CD14-positive monocyte (primary cell): ENCODE measurements around the gene ITK. TPM values are rescaled to one million over a fixed set of nuclear protein-coding genes. Genes with fewer than 3 reads are reported as not detected.

Source experiments
- DNase-seq, 3 donors: peaks; one replicate each; pipeline ENCODE4 v3.0.0-alpha.2; 2011 to 2022
- H2AFZ ChIP-seq: 2 replicates; pipeline ENCODE4 v1.6.0; 2012; ENCODE audit warnings: mild to moderate bottlenecking, low read depth, low read length, inconsistent platforms; ENCODE audit not compliant: insufficient read depth, poor library complexity, severe bottlenecking
- H3K27ac ChIP-seq, 2 donors: 1 replicate in 1 of 2; 2 replicates in 1 of 2; pipeline ENCODE4 v1.5.1; 2012 to 2013; ENCODE audit warnings: low read length in 2 of 2, control low read depth in 1 of 2, inconsistent platforms in 1 of 2, low read depth in 1 of 2, mild to moderate bottlenecking in 1 of 2
- H3K27me3 ChIP-seq, 2 donors: one replicate each; pipeline versions ENCODE4 v1.6.0 to v1.6.1; 2011 to 2013; ENCODE audit warnings: low read length in 2 of 2; ENCODE audit not compliant: control insufficient read depth in 2 of 2, insufficient read depth in 2 of 2
- H3K36me3 ChIP-seq, 2 donors: replicated peaks in 1 of 2; 1 replicate in 1 of 2; 2 replicates in 1 of 2; pipeline versions ENCODE4 v1.5.1 to v1.6.1; 2012 to 2013; ENCODE audit warnings: low read length in 2 of 2, control low read depth in 1 of 2, inconsistent platforms in 1 of 2, mild to moderate bottlenecking in 1 of 2; ENCODE audit not compliant: insufficient read depth in 2 of 2, control insufficient read depth in 1 of 2
- H3K4me1 ChIP-seq, 2 donors: 1 replicate in 1 of 2; 2 replicates in 1 of 2; pipeline versions ENCODE4 v1.5.1 to v1.6.1; 2012 to 2013; ENCODE audit warnings: low read length in 2 of 2, control low read depth in 1 of 2, inconsistent platforms in 1 of 2, mild to moderate bottlenecking in 1 of 2, moderate library complexity in 1 of 2; ENCODE audit not compliant: insufficient read depth in 2 of 2, control insufficient read depth in 1 of 2
- H3K4me2 ChIP-seq: replicated peaks from 2 replicates; pipeline ENCODE3; 2012; ENCODE audit warnings: low read length, moderate library complexity, mild to moderate bottlenecking; ENCODE audit not compliant: poor library complexity, severe bottlenecking; ENCODE audit errors: extremely low read depth
- H3K4me3 ChIP-seq, 3 experiments: fragments of 200-600 bp in 1 of 3; sonication (generic) in 1 of 3; replicated peaks in 1 of 3; 1 replicate in 2 of 3; 2 replicates in 1 of 3; pipeline ENCODE4 v1.5.1; 2011 to 2013; ENCODE audit warnings: low read length in 3 of 3, mild to moderate bottlenecking in 3 of 3, control low read depth in 2 of 3, low read depth in 2 of 3, inconsistent platforms in 1 of 3, moderate library complexity in 1 of 3
- H3K79me2 ChIP-seq: 2 replicates; pipeline ENCODE4 v1.6.0; 2012; ENCODE audit warnings: mild to moderate bottlenecking, control low read depth, inconsistent platforms, low read length, moderate library complexity; ENCODE audit not compliant: insufficient read depth
- H3K9ac ChIP-seq: 2 replicates; pipeline ENCODE4 v1.6.0; 2017; ENCODE audit warnings: low read length, mild to moderate bottlenecking; ENCODE audit not compliant: insufficient read depth, poor library complexity, severe bottlenecking
- H3K9me3 ChIP-seq, 2 donors: replicated peaks in 1 of 2; 1 replicate in 1 of 2; 2 replicates in 1 of 2; pipeline versions ENCODE4 v1.5.1 to v1.6.1; 2012 to 2013; ENCODE audit warnings: low read length in 2 of 2, control low read depth in 1 of 2; ENCODE audit not compliant: control insufficient read depth in 1 of 2, insufficient read depth in 1 of 2
- H4K20me1 ChIP-seq: 2 replicates; pipeline ENCODE4 v1.6.0; 2012; ENCODE audit warnings: mild to moderate bottlenecking, low read length, control low read depth, moderate library complexity; ENCODE audit not compliant: insufficient read depth
- H3K27ac Mint-ChIP-seq, 7 donors: one replicate each; pipeline ENCODE4 v1.8.0; 2020; ENCODE audit warnings: mild to moderate bottlenecking in 7 of 7, mixed read lengths in 7 of 7, moderate library complexity in 6 of 7, inconsistent platforms in 2 of 7
- H3K27me3 Mint-ChIP-seq, 3 donors: one replicate each; pipeline ENCODE4 v1.8.0; 2021 to 2022; ENCODE audit warnings: low read depth in 3 of 3, mild to moderate bottlenecking in 3 of 3, mixed read lengths in 3 of 3, moderate library complexity in 3 of 3, inconsistent platforms in 1 of 3
- H3K36me3 Mint-ChIP-seq, 2 donors: one replicate each; pipeline ENCODE4 v1.8.0; 2020; ENCODE audit warnings: mixed read lengths in 2 of 2, inconsistent platforms in 1 of 2, mild to moderate bottlenecking in 1 of 2
- H3K4me1 Mint-ChIP-seq: one replicate; pipeline ENCODE4 v1.8.0; 2020; ENCODE audit warnings: mild to moderate bottlenecking, mixed read lengths
- H3K4me3 Mint-ChIP-seq, 2 donors: one replicate each; pipeline ENCODE4 v1.8.0; 2020; ENCODE audit warnings: mild to moderate bottlenecking in 2 of 2, mixed read lengths in 2 of 2, moderate library complexity in 1 of 2
- H3K9me3 Mint-ChIP-seq, 7 donors: one replicate each; pipeline ENCODE4 v1.8.0; 2020 to 2022; ENCODE audit warnings: mixed read lengths in 7 of 7, mild to moderate bottlenecking in 6 of 7, moderate library complexity in 6 of 7, inconsistent platforms in 2 of 7
- WGBS: methylation state at CpG from one replicate; pipeline ENCODE4 v1.1.5; 2013; ENCODE audit warnings: missing lambda C conversion rate; ENCODE audit not compliant: insufficient coverage; 5-methylcytosine and 5-hydroxymethylcytosine counted together
- intact Hi-C, 2 donors: fragments of 100-400 bp; cut with micrococcal nuclease; formaldehyde crosslinking; loops; one replicate each; pipeline versions ENCODE4 v1.15.0 to v1.15.1; 2023
- polyA plus RNA-seq, 3 donors: library from polyadenylated mRNA; depleted of rRNA in 1 of 3; unstranded in 2 of 3; stranded (reverse) in 1 of 3; fragments of 300-500 nt in 2 of 3; fragments of >200 nt in 1 of 3; fragmentation: Illumina TruSeq in 2 of 3; gene quantifications; 1 replicate in 2 of 3; 2 replicates in 1 of 3; pipeline ENCODE4 v1.2.3, GENCODE V29; 2012 to 2021
- TF ChIP-seq, protein P1 (sequence below): fragments of 200-600 bp; IDR thresholded peaks from one replicate; pipeline ENCODE4 v1.8.0; 2022; ENCODE audit warnings: antibody characterized with exemption, mild to moderate bottlenecking

ITK gene
- polyA plus RNA-seq, 3 donors: 0.03 to 0.60 (median 0.39) TPM

DNA sequence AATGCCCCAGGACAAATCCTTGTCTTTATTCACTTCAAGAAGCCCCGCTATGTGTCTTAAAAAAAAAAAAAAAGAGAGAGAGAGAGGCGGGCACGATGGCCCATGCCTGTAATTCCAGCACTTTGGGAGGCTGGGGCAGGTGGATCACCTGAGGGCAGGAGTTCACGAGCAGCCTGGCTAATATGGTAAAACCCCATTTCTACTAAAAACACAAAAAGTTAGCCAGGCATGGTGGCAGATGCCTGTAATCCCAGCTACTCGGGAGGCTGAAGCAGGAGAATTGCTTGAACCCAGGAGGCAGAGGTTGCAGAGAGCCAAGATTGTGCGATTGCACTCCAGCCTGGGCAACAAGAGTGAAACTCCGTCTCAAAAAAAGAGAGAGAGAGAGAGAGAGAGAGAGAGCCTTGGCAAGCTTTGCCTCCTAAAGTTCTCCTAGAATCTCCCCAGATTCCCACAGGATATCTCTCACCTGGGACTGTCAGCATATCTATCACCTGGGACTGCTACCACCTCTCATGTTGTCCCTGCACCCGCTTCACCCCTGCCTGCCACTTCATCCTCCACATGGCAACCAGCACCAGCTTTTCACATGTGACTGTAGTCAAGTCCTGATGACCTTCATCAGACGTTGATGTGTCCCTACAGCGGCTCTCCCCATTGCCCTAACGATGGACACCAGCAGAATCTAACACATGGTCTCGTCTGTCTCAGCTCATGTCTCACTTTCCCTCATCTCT is 5.8 kb downstream of the ITK start:
- H3K9me3 Mint-ChIP-seq: no peaks in the 10 kb centered on the region
- H3K27ac Mint-ChIP-seq: no peak overlapping the region
- H3K4me1 Mint-ChIP-seq: no peaks in the 10 kb centered on the region
- TF ChIP-seq, protein P1, sequence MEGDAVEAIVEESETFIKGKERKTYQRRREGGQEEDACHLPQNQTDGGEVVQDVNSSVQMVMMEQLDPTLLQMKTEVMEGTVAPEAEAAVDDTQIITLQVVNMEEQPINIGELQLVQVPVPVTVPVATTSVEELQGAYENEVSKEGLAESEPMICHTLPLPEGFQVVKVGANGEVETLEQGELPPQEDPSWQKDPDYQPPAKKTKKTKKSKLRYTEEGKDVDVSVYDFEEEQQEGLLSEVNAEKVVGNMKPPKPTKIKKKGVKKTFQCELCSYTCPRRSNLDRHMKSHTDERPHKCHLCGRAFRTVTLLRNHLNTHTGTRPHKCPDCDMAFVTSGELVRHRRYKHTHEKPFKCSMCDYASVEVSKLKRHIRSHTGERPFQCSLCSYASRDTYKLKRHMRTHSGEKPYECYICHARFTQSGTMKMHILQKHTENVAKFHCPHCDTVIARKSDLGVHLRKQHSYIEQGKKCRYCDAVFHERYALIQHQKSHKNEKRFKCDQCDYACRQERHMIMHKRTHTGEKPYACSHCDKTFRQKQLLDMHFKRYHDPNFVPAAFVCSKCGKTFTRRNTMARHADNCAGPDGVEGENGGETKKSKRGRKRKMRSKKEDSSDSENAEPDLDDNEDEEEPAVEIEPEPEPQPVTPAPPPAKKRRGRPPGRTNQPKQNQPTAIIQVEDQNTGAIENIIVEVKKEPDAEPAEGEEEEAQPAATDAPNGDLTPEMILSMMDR: no peak
- no peaks in the 10 kb centered on the region for H3K27me3 ChIP-seq
- H3K27ac ChIP-seq: no peak overlapping the region
- H3K79me2 ChIP-seq: no peaks in the 10 kb centered on the region
- H3K9ac ChIP-seq: no peak overlapping the region
- peaks cover 2 to 15% (median 9%) of the 10 kb centered on the region in 3 donors for H3K27me3 Mint-ChIP-seq
- H3K4me2 ChIP-seq: no peak overlapping the region
- H3K36me3 ChIP-seq: no peaks in the 10 kb centered on the region
- intact Hi-C loops: no loop called here
- WGBS: 94% methylated on average over 6 of the region's 12 CpGs
- no peaks in the 10 kb centered on the region for H3K36me3 Mint-ChIP-seq
- no peaks in the 10 kb centered on the region for H3K4me1 ChIP-seq
- H3K4me3 Mint-ChIP-seq: no peak overlapping the region
- no peaks in the 10 kb centered on the region for H4K20me1 ChIP-seq
- no peaks in the 10 kb centered on the region for H3K9me3 ChIP-seq
- DNase-seq: no peak
- H3K4me3 ChIP-seq: no peak overlapping the region
- H2AFZ ChIP-seq: no peak overlapping the region

DNA sequence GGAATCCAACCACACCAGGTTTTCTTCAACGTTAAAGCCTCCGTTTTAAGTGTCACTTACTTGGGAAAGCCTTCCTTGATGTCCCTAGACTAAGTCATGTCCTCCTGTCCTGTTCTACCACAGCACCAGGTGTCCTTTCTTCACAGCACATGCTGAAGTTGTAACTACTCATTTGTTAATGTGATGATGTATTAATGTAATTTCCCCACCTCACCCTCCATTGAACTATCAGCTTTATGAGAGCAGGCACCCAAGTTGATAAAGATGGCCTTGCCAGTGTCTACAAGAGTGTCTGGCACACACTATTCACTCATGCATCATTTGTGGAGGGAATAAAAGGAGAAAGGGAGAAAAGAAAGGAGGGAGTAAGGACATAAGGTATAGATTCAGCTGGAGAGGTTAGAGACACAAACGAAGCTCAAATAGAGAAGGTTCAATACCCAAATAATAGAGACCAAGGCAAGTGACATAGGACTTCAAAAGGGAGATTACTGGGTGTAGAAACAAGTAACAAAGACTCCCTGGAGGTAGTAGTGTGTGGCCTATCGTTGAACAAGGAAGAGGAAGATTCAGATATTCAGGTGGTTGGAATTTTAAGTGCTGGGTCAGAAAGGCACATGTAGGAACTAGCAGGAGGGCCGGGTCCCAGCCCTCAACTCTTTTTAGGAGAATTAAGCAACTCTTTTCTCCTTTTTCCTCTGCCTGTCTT is 6.6 kb downstream of the ITK start:
- no peak overlapping the region for H3K4me2 ChIP-seq
- H3K36me3 ChIP-seq: no peaks in the 10 kb centered on the region
- no peaks in the 10 kb centered on the region for H3K36me3 Mint-ChIP-seq
- no peak overlapping the region for H3K27ac ChIP-seq
- no peaks in the 10 kb centered on the region for H3K27me3 ChIP-seq
- no peaks in the 10 kb centered on the region for H4K20me1 ChIP-seq
- H3K27me3 Mint-ChIP-seq: peaks cover 2 to 11% (median 9%) of the 10 kb centered on the region in 3 donors
- no peaks in the 10 kb centered on the region for H3K9me3 ChIP-seq
- 100% methylated on average over 3 of the region's 5 CpGs for WGBS
- no peaks in the 10 kb centered on the region for H3K9me3 Mint-ChIP-seq
- no peak overlapping the region for H2AFZ ChIP-seq
- H3K27ac Mint-ChIP-seq: no peak overlapping the region
- no peak for DNase-seq
- no peak overlapping the region for H3K9ac ChIP-seq
- H3K4me1 ChIP-seq: no peaks in the 10 kb centered on the region
- H3K4me3 Mint-ChIP-seq: no peak overlapping the region
- H3K4me3 ChIP-seq: no peak overlapping the region
- H3K4me1 Mint-ChIP-seq: no peaks in the 10 kb centered on the region
- intact Hi-C loops: no loop called here
- H3K79me2 ChIP-seq: no peaks in the 10 kb centered on the region
- TF ChIP-seq, protein P1: no peak
